SKM-1 (cell line): Measurements from ENCODE around the gene SEMA3F.

ENCODE experiments used
- DNase-seq: peaks from one replicate; lab custom pipeline; 2025; ENCODE audit not compliant: unreplicated experiment; lab: John Stamatoyannopoulos, UW

SEMA3F gene

GRCh38 chr3:50169232-50169832 lies 14.2 kb downstream of the SEMA3F start:
- DNase-seq: no peak

DNA sequence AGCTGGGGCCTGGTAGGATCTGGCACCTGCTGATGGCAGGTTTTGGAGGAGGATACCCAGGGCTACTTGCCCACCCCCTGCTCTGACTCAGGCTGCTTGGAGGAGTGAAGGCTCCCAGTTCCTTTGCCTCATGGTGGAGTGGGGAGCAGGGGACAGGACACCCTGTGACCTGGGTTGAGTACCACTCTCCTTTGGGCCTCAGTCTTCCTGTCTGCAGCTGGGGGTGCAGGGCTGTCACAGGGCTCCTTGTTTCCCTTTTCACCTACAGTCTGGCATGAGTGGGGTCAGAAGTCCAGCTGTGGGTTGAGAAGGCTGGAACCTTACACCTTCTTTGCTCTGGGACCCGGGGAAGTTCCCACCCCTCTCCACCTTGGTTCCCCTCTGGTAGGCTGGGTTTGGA lies 14.7 kb downstream of the SEMA3F start:
- no peak for DNase-seq

GRCh38 chr3:50170689-50171088 lies 15.6 kb downstream of the SEMA3F start:
- DNase-seq: no peak

DNA sequence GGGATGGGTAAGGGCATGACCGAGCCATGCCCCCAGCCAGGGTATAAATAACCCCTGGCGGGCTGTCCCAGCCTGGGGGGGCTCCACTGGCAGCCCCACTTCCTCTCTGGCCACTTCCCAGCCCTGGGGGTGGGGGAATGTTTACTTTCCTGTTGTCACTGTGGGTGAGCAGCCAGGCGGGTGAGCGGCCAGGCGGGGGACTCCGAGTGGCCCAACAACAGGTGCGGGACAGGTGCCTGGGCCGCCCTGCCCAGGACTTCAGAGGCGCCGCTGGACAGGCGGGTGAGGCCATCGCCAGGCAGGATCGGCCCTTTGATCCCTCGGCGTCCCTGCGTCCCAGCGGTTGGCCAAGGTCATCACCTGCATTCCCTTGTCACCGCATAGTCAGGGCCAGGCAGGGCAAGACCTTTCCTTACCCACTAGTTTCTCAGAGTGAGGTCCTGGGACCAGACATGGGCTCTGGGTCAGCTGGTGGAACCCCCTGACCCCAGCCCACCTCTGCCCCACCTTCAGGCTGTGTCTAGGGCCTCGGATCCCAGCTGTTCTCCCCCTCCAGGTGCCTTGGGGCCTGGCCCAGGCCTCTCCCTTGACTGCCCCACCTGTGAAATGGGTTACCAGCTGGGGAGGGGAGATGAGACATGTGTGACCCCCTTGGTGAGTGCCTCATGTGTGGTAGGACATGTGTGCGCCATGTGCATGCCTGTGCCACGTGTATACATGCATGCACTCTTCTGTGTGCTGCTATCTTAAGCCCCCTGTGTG lies 16.6 kb downstream of the SEMA3F start:
- no peak for DNase-seq

- no peak for DNase-seq
Measured at GRCh38 chr3:50172626-50173220, 17.6 kb downstream of the SEMA3F start.

GRCh38 chr3:50173685-50174516 lies 18.8 kb downstream of the SEMA3F start:
- peak; percentile 47 for DNase-seq

- DNase-seq: no peak
Measured at GRCh38 chr3:50174517-50174895, 19.4 kb downstream of the SEMA3F start.

- DNase-seq: no peak
Measured at GRCh38 chr3:50174947-50175524, 19.9 kb downstream of the SEMA3F start.

GRCh38 chr3:50177346-50177745 lies 22.2 kb downstream of the SEMA3F start:
- DNase-seq: no peak

DNA sequence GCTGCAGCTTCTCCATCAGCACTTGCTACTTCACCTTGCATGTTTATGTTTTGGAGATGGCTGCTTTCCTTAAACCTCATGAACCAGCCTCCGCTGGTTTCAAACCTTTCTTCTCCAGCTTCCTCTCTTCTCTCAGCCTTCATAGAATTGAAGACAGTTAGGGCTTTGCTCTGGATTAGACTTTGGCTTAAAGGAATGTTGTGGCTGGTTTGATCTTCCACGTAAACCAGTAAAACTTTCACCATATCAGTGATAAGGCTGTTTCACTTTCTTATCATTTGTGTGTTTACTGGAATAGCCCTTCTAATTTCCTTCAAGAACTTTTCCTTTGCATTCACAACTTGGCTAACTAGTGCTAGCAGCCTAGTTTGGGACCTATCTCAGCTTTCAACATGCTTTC lies 24.6 kb downstream of the SEMA3F start:
- no peak for DNase-seq

GRCh38 chr3:50181985-50182384 lies 26.9 kb downstream of the SEMA3F start:
- DNase-seq: no peak

- DNase-seq: no peak
Measured at GRCh38 chr3:50182533-50183099, 27.5 kb downstream of the SEMA3F start.

DNA sequence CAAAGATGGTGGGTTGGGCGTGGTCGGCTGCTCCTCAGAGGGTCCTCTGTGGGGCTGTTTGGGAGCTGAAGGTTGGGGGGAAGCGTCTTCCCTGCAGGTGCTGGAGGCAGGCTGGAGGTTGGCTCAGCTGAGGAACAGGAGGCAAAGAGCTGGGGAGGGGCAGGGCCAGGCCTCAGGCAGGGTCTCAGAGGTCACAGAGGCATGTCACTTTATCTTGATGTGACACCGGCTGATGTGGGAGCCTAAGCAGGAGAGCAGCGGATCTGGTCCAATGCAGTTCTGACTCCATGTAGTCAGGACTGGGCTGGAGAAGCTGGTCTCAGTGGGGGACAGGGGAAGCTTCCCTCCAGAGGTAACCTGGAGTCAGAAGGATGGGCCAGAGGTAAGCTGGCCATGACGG lies 28.6 kb downstream of the SEMA3F start:
- no peak for DNase-seq

DNA sequence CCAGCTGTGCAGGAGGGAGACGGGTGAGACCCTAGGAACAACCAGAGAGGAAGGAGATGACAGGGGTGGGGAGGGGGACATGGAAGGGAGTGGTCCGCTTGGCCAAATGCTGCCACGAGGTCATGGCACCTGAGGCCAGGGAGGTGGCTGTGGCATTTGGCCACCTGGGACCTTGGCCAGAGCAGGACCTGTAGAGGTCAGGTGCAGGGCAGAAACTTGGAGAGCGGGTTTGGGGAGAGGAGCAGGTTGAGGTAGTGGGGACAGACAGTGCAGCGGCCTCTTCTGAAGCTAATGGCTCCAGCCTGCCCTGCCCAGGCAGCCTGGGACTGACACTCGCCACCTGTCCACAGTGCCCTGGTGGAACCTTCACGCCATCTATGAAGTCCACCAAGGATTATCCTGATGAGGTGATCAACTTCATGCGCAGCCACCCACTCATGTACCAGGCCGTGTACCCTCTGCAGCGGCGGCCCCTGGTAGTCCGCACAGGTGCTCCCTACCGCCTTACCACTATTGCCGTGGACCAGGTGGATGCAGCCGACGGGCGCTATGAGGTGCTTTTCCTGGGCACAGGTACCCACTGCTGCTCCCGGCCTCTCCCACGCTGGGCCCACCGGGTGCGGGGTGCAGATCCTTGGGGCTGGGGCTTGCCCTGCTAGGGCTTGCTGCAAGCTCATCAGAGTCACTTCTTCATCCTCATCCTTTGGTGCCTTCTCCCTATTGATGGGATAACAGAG lies 29.3 kb downstream of the SEMA3F start:
- no peak for DNase-seq

GRCh38 chr3:50185230-50185629 lies 30.1 kb downstream of the SEMA3F start:
- DNase-seq: no peak

- DNase-seq: no peak
Measured at GRCh38 chr3:50186096-50186495, 31.0 kb downstream of the SEMA3F start.

- DNase-seq: no peak
Measured at GRCh38 chr3:50187750-50188149, 32.6 kb downstream of the SEMA3F start.

DNA sequence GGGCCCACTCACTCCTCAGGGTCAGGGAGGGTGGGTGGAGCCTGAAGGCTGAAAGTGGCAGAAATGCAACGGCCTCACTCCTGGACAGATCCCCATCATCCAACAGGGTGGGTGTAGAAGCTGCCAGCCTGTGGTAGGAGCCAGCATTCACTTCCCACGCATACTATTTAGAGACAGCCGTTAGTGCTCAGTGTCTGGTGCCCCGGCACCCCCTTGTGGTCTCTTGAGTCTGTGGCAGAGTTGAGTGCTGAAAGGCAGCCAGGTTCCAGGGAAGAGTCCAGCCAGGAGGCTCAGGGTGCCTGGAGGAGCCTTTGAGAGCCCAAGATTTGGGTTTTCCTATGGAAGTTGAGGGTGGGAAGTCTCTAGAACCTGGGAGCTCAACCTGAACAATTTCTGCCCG lies 34.1 kb downstream of the SEMA3F start:
- peak; percentile 73 for DNase-seq

- DNase-seq: no peak
Measured at GRCh38 chr3:50189989-50190388, 34.9 kb downstream of the SEMA3F start.

- DNase-seq: peak; percentile 71
Measured at GRCh38 chr3:50190936-50191660, 36.0 kb downstream of the SEMA3F start, which contains the start of gene GNAT1. Gene GNAT1 (plus strand): TSS chr3:50191610. CDS start chr3:50191726, 116 bp downstream.
